Caco-2 (cell line): ENCODE results near the gene SMIM30. TPM values are rescaled to one million over a fixed set of nuclear protein-coding genes. Genes with fewer than 3 reads are reported as not detected.

ENCODE experiments used
- BruUV-seq: library from RNA; stranded (reverse); fragments of 400-500 nt; replicated peaks from 2 replicates; lab custom pipeline; 2021; lab: Mats Ljungman, UMichigan
- CTCF ChIA-PET: fragments of 300-600 bp; sonication (Branson Sonifier 250); formaldehyde crosslinking; loops from one replicate; lab custom pipeline; 2022; ENCODE audit warnings: antibody characterized with exemption; lab: Charles Lee
- POLR2A ChIA-PET: fragments of 300-600 bp; sonication (Branson Sonifier 250); formaldehyde crosslinking; loops from one replicate; lab custom pipeline; 2022; ENCODE audit warnings: antibody characterized with exemption; lab: Charles Lee
- DNase-seq, 2 experiments: peaks; one replicate each; pipeline versions ENCODE4 v3.0.0 to v3.0.0-alpha.2; 2020 to 2022
- H3K27me3 ChIP-seq: replicated peaks from 2 replicates; pipeline ENCODE4 v1.6.0; 2011; ENCODE audit warnings: low read length; ENCODE audit not compliant: control insufficient read depth, insufficient read depth
- H3K36me3 ChIP-seq: 2 replicates; pipeline ENCODE4 v1.5.1; 2011; ENCODE audit warnings: low read length; ENCODE audit not compliant: control insufficient read depth, insufficient read depth
- H3K4me1 ChIP-seq: fragments of 250-450 bp; sonication (Bioruptor Pico); 2 replicates; pipeline ENCODE4 v1.5.1; 2020; ENCODE audit warnings: mild to moderate bottlenecking
- H3K4me3 ChIP-seq: 2 replicates; pipeline ENCODE4 v1.5.1; 2011; ENCODE audit warnings: low read depth, mild to moderate bottlenecking, control low read depth, low read length
- H3K9me3 ChIP-seq: fragments of 250-450 bp; sonication (Bioruptor Pico); 2 replicates; pipeline ENCODE4 v1.5.1; 2020; ENCODE audit warnings: mild to moderate bottlenecking, moderate library complexity
- H3K27ac Mint-ChIP-seq: one replicate; pipeline ENCODE4 v1.8.0; 2022; ENCODE audit warnings: mixed read lengths; ENCODE audit not compliant: unreplicated experiment
- H3K27me3 Mint-ChIP-seq: one replicate; pipeline ENCODE4 v1.8.0; 2022; ENCODE audit warnings: mixed read lengths; ENCODE audit not compliant: insufficient read depth, unreplicated experiment
- H3K36me3 Mint-ChIP-seq: one replicate; pipeline ENCODE4 v1.8.0; 2022; ENCODE audit warnings: mild to moderate bottlenecking, mixed read lengths; ENCODE audit not compliant: insufficient read depth, unreplicated experiment
- H3K4me1 Mint-ChIP-seq: one replicate; pipeline ENCODE4 v1.8.0; 2022; ENCODE audit warnings: low read depth, mixed read lengths; ENCODE audit not compliant: unreplicated experiment
- H3K4me3 Mint-ChIP-seq: one replicate; pipeline ENCODE4 v1.8.0; 2022; ENCODE audit warnings: mild to moderate bottlenecking, moderate library complexity, mixed read lengths; ENCODE audit not compliant: unreplicated experiment
- H3K9me3 Mint-ChIP-seq: one replicate; pipeline ENCODE4 v1.8.0; 2022; ENCODE audit warnings: mixed read lengths; ENCODE audit not compliant: unreplicated experiment
- CTCF ChIP-seq, 2 experiments: fragments of 200-600 bp in 1 of 2; IDR thresholded peaks; 1 replicate in 1 of 2; 2 replicates in 1 of 2; pipeline versions ENCODE4 v1.5.1 to v1.8.0; 2011 to 2022; ENCODE audit warnings: antibody characterized with exemption in 1 of 2, control low read depth in 1 of 2, inconsistent platforms in 1 of 2, low read depth in 1 of 2, low read length in 1 of 2, mild to moderate bottlenecking in 1 of 2, moderate library complexity in 1 of 2; ENCODE audit not compliant: insufficient read depth in 1 of 2, severe bottlenecking in 1 of 2, unreplicated experiment in 1 of 2
- intact Hi-C: fragments of 100-400 bp; cut with micrococcal nuclease; formaldehyde crosslinking; loops from one replicate; pipeline ENCODE4 v1.10.0; 2022; ENCODE audit not compliant: unreplicated experiment
- total RNA-seq: library from RNA; stranded (reverse); gene quantifications from 2 replicates; pipeline ENCODE4 v1.2.3, GENCODE V29; 2022

SMIM30 gene
- total RNA-seq, 1 experiment from 2014 or later, result 29.9 TPM

- no peak for DNase-seq
- Histone ChIP-seq H3K4me3 (no peak overlapping the region), H3K27me3 (no peaks in the 10 kb centered on the region), H3K9me3 (no peaks in the 10 kb centered on the region), H3K36me3 (no peaks in the 10 kb centered on the region), H3K4me1 (no peaks in the 10 kb centered on the region)
- BruUV-seq, result no TSS peak
- no peak overlapping the region for H3K4me3 Mint-ChIP-seq
- TF ChIP-seq CTCF (IDR thresholded peaks at IDR 0.05; ENCODE audit: insufficient read depth in 1 of 2, low read depth in 1 of 2, low read length in 1 of 2, severe bottlenecking in 1 of 2, unreplicated experiment in 1 of 2), result no peak
- H3K36me3 Mint-ChIP-seq, result peaks cover 7% of the 10 kb centered on the region
- H3K27me3 Mint-ChIP-seq, result no peaks in the 10 kb centered on the region
- ChIA-PET POLR2A (no interaction called here), CTCF (no interaction called here)
- peaks cover 13% of the 10 kb centered on the region for H3K4me1 Mint-ChIP-seq
- intact Hi-C loops, result no loop called here
- H3K27ac Mint-ChIP-seq, result peak overlapping the region; percentile 7
- no peaks in the 10 kb centered on the region for H3K9me3 Mint-ChIP-seq
Observed at GRCh38 chr7:113109718-113110117, 8.6 kb downstream of the SMIM30 start.

- Histone ChIP-seq H3K27me3 (no peaks in the 10 kb centered on the region), H3K4me3 (no peak overlapping the region), H3K9me3 (no peaks in the 10 kb centered on the region), H3K36me3 (no peaks in the 10 kb centered on the region), H3K4me1 (peaks cover 18% of the 10 kb centered on the region)
- ChIA-PET POLR2A (no interaction called here), CTCF (no interaction called here)
- no peak for DNase-seq
- no TSS peak for BruUV-seq
- peaks cover 4% of the 10 kb centered on the region for H3K36me3 Mint-ChIP-seq
- peaks cover 7% of the 10 kb centered on the region for H3K4me1 Mint-ChIP-seq
- intact Hi-C loops, result no loop called here
- H3K27ac Mint-ChIP-seq, result no peak overlapping the region
- H3K9me3 Mint-ChIP-seq, result no peaks in the 10 kb centered on the region
- no peaks in the 10 kb centered on the region for H3K27me3 Mint-ChIP-seq
- TF ChIP-seq CTCF (IDR thresholded peaks at IDR 0.05; ENCODE audit: insufficient read depth in 1 of 2, low read depth in 1 of 2, low read length in 1 of 2, severe bottlenecking in 1 of 2, unreplicated experiment in 1 of 2), result no peak
- no peak overlapping the region for H3K4me3 Mint-ChIP-seq
Observed at GRCh38 chr7:113100121-113100603, 18.2 kb downstream of the SMIM30 start.

GRCh38 chr7:113099284-113099919 is 19.0 kb downstream of the SMIM30 start:
- Mint-ChIP-seq H3K9me3 (no peaks in the 10 kb centered on the region), H3K4me1 (peaks cover 7% of the 10 kb centered on the region), H3K27ac (peak overlapping the region; percentile 26), H3K27me3 (no peaks in the 10 kb centered on the region), H3K36me3 (peaks cover 4% of the 10 kb centered on the region), H3K4me3 (peak overlapping the region; percentile 18)
- Histone ChIP-seq H3K27me3 (no peaks in the 10 kb centered on the region), H3K9me3 (no peaks in the 10 kb centered on the region), H3K36me3 (no peaks in the 10 kb centered on the region), H3K4me1 (peaks cover 18% of the 10 kb centered on the region), H3K4me3 (no peak overlapping the region)
- no peak for TF ChIP-seq CTCF (IDR thresholded peaks at IDR 0.05; ENCODE audit: insufficient read depth in 1 of 2, low read depth in 1 of 2, low read length in 1 of 2, severe bottlenecking in 1 of 2, unreplicated experiment in 1 of 2)
- intact Hi-C loops, result no loop called here
- ChIA-PET POLR2A (no interaction called here), CTCF (no interaction called here)
- DNase-seq, result peak; percentile 54 to 59
- BruUV-seq, result no TSS peak
